ENCODE measurements around the gene EML6.

Gene EML6

DNA sequence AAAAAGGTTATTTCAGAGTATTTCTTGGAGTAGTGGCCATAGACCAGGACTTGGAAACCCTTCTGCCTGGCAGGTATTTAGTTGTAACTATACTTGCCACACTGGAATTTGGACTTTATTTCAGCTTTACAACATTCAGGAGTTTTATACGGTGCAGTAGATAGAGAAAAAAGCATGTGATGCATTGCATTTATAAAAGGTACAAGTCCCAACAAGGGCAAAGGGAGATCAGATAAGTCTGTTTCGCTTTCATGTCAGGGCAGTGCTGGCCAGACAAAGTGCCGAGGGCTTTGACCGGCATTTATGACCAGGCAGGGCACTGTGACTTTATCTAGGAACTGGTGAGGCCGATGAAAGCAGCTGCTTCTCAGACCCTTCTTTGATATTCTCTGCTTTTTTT, 181.4 kb downstream of the EML6 start:
- POLR2A ChIA-PET (ENCODE audit: low non-redundant PET) = interaction anchor here (1.0 kb wide), 1 partner anchor 147 kb away, joined by 4 read pairs; no protein-coding TSS in a partner anchor
- peak overlapping the region; percentile 86 for H3K27ac ChIP-seq
- TF ChIP-seq, protein P1, sequence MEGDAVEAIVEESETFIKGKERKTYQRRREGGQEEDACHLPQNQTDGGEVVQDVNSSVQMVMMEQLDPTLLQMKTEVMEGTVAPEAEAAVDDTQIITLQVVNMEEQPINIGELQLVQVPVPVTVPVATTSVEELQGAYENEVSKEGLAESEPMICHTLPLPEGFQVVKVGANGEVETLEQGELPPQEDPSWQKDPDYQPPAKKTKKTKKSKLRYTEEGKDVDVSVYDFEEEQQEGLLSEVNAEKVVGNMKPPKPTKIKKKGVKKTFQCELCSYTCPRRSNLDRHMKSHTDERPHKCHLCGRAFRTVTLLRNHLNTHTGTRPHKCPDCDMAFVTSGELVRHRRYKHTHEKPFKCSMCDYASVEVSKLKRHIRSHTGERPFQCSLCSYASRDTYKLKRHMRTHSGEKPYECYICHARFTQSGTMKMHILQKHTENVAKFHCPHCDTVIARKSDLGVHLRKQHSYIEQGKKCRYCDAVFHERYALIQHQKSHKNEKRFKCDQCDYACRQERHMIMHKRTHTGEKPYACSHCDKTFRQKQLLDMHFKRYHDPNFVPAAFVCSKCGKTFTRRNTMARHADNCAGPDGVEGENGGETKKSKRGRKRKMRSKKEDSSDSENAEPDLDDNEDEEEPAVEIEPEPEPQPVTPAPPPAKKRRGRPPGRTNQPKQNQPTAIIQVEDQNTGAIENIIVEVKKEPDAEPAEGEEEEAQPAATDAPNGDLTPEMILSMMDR (conservative IDR thresholded peaks at IDR 0.05; ENCODE audit: low read depth) = no peak
- peak; percentile 25 for DNase-seq (ENCODE audit: low spot score)
- CTCF ChIA-PET = interaction anchor here (0.6 kb wide), 1 partner anchor 149 kb away, joined by 3 read pairs; no protein-coding TSS in a partner anchor

- 0 out of 2 replicates have a peak overlapping the region, but pooled peaks have one; percentile 26 for H3K27ac ChIP-seq
- ChIA-PET POLR2A (ENCODE audit: low non-redundant PET) (no interaction called here), CTCF (no interaction called here)
- TF ChIP-seq, protein P1 (conservative IDR thresholded peaks at IDR 0.05; ENCODE audit: low read depth) = no peak
- no peak for DNase-seq (ENCODE audit: low spot score)
These were observed 183.3 kb downstream of the EML6 start for GRCh38 chr2:54906716-54907115.

- DNase-seq (ENCODE audit: low spot score) = no peak
- ChIA-PET CTCF (interaction anchor here (0.6 kb wide), 1 partner anchor 1140 kb away, joined by 3 read pairs; no protein-coding TSS in a partner anchor), POLR2A (ENCODE audit: low non-redundant PET) (no interaction called here)
- no peak overlapping the region for H3K27ac ChIP-seq
- TF ChIP-seq, protein P1 (conservative IDR thresholded peaks at IDR 0.05; ENCODE audit: low read depth) = no peak
These were observed 184.2 kb downstream of the EML6 start for GRCh38 chr2:54907663-54908062.

GRCh38 chr2:54908591-54908990, 185.1 kb downstream of the EML6 start:
- CTCF ChIA-PET = no interaction called here
- TF ChIP-seq, protein P1 (conservative IDR thresholded peaks at IDR 0.05; ENCODE audit: low read depth) = no peak
- DNase-seq (ENCODE audit: low spot score) = no peak
- H3K27ac ChIP-seq = no peak overlapping the region
- POLR2A ChIA-PET (ENCODE audit: low non-redundant PET) = no interaction called here

DNA sequence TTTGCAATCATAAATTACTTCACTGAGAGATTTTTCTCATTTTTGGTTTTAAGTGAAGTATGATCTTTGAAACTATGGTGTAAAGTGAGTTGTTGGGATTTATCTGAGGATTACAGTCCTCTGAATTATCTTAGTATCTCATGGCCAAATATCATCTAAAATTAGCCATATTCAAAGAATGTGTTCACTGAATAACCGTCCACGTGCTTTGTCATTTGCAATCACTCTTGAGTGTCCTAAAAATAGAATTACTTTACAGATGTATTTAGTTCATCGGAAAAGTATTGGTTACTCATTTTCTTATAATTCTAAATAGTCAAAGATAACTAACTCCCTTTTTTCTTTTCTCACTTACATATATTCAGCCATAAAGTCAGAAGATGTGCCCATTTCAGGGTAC, 185.5 kb downstream of the EML6 start:
- H3K27ac ChIP-seq = no peak overlapping the region
- DNase-seq (ENCODE audit: low spot score) = no peak
- POLR2A ChIA-PET (ENCODE audit: low non-redundant PET) = no interaction called here
- CTCF ChIA-PET = interaction anchor here (0.7 kb wide), 1 partner anchor 225 kb away, joined by 4 read pairs; no protein-coding TSS in a partner anchor
- TF ChIP-seq, protein P1 (conservative IDR thresholded peaks at IDR 0.05; ENCODE audit: low read depth) = no peak

DNA sequence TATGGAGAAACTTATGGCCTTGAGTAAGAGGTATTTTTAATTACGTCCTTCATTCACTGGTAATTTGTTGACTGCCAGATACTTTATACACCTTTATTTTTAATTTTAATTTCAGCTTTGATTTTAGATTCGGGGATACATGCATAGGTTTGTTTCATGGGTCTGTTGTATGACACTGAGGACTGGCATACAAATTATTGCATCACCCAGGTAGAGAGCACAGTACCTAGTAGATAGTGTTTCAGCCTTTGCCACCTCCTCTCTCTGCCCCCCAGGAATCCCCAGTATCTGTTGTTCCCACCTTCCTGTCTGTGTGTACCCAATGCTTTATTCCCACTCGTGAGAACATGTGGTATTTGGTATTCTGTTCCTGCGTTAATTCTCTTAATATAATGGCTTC, 188.8 kb downstream of the EML6 start:
- TF ChIP-seq, protein P1 (conservative IDR thresholded peaks at IDR 0.05; ENCODE audit: low read depth) = no peak
- ChIA-PET POLR2A (ENCODE audit: low non-redundant PET) (no interaction called here), CTCF (interaction anchor here (0.6 kb wide), 1 partner anchor 11 kb away, joined by 3 read pairs; no protein-coding TSS in a partner anchor)
- H3K27ac ChIP-seq = no peak overlapping the region
- DNase-seq (ENCODE audit: low spot score) = no peak

All from RWPE1 (cell line).